GM21526 (cell line): ENCODE results near the gene TMEM74B.

Experiments
- ATAC-seq: cut with Tn5 transposase; IDR thresholded peaks from one replicate; pipeline ENCODE4 v1.9.1; 2021; ENCODE audit warnings: moderate library complexity; ENCODE audit not compliant: unreplicated experiment, low FRiP score

The TMEM74B gene

GRCh38 chr20:1206366-1207148, 21.8 kb upstream of the TMEM74B start:
- no peak for ATAC-seq

GRCh38 chr20:1205802-1206201, 21.0 kb upstream of the TMEM74B start:
- ATAC-seq, result no peak

- no peak for ATAC-seq
These were observed 19.8 kb upstream of the TMEM74B start for GRCh38 chr20:1204576-1204975.

GRCh38 chr20:1204113-1204512, 19.3 kb upstream of the TMEM74B start:
- ATAC-seq, result no peak

- no peak for ATAC-seq
These were observed 18.8 kb upstream of the TMEM74B start for GRCh38 chr20:1203630-1204029.

GRCh38 chr20:1202762-1203504, 18.2 kb upstream of the TMEM74B start, which contains the start of gene C20orf202:
Gene C20orf202 (plus strand): TSS chr20:1203454. CDS start chr20:1203586, 132 bp downstream.
- ATAC-seq, result no peak

GRCh38 chr20:1199964-1200363, 15.2 kb upstream of the TMEM74B start:
- ATAC-seq, result no peak

GRCh38 chr20:1199212-1199873, 14.6 kb upstream of the TMEM74B start:
- no peak for ATAC-seq

GRCh38 chr20:1198751-1199150, 14.0 kb upstream of the TMEM74B start:
- no peak for ATAC-seq

GRCh38 chr20:1197801-1198200, 13.0 kb upstream of the TMEM74B start:
- ATAC-seq, result no peak

GRCh38 chr20:1196634-1197033, 11.9 kb upstream of the TMEM74B start:
- ATAC-seq, result no peak

- ATAC-seq, result no peak
These were observed 10.4 kb upstream of the TMEM74B start for GRCh38 chr20:1195226-1195625.

GRCh38 chr20:1191299-1191698, 6.5 kb upstream of the TMEM74B start:
- ATAC-seq, result no peak

- ATAC-seq, result no peak
These were observed 6.1 kb upstream of the TMEM74B start for GRCh38 chr20:1190847-1191246.

- ATAC-seq, result no peak
These were observed 5.0 kb upstream of the TMEM74B start for GRCh38 chr20:1189827-1190226.

GRCh38 chr20:1188347-1188746, 3.6 kb upstream of the TMEM74B start:
- ATAC-seq, result no peak

- ATAC-seq, result no peak
These were observed 2.9 kb upstream of the TMEM74B start for GRCh38 chr20:1187605-1188171.

- ATAC-seq, result no peak
These were observed 1.7 kb upstream of the TMEM74B start for GRCh38 chr20:1186367-1186991.

- ATAC-seq, result no peak
These were observed 1.1 kb upstream of the TMEM74B start for GRCh38 chr20:1185790-1186334.

- no peak for ATAC-seq
These were observed 548 bp upstream of the TMEM74B start for GRCh38 chr20:1185316-1185741.
